GM21515 (cell line): ENCODE results near the gene PPFIA4.

Source experiments
- ATAC-seq: cut with Tn5 transposase; IDR thresholded peaks from one replicate; pipeline ENCODE4 v1.9.1; 2021; ENCODE audit not compliant: unreplicated experiment

Gene PPFIA4

DNA sequence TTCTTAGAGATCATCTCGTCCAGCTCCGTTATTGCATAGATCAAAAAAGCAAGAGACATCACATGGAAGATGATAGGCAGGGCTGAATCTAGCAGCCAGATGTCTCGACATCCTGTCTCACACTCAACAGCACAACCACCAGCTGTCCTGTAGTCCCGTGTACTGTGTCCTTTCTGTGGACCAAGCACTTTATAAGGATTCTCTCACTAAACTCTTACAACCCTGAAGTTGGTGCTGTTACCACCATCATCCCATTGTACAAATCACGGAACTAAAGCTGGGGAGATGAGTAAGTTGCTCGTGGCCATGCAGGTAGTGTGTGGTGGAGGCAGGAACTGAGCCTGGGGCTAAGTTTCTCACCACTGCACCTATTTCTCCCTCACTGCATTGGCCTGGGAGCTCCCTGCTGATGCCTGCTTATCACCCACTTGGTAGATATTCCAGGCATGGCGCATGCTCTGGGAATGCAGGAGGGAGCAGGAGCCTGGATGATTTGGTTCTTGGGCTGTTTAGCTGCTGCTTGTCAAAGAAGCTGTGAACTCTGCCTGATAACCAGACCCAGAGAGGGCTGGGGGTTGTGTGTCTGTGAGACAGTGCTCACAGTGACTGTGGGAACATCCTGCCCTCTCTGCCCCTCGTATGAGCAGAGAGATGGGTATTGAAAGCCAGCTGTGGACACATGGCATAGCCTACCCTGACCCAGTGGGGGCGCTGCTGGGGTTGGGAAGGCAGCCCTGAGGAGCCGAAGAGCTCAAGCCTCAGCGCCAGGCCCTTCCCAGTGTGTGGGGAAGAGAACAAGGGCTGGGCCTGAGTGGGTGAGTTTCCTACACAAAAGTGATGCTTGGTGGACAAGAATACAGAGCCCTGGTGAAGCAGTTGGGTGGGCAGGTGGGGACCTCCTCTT is 13.6 kb downstream of the PPFIA4 start:
- no peak for ATAC-seq

DNA sequence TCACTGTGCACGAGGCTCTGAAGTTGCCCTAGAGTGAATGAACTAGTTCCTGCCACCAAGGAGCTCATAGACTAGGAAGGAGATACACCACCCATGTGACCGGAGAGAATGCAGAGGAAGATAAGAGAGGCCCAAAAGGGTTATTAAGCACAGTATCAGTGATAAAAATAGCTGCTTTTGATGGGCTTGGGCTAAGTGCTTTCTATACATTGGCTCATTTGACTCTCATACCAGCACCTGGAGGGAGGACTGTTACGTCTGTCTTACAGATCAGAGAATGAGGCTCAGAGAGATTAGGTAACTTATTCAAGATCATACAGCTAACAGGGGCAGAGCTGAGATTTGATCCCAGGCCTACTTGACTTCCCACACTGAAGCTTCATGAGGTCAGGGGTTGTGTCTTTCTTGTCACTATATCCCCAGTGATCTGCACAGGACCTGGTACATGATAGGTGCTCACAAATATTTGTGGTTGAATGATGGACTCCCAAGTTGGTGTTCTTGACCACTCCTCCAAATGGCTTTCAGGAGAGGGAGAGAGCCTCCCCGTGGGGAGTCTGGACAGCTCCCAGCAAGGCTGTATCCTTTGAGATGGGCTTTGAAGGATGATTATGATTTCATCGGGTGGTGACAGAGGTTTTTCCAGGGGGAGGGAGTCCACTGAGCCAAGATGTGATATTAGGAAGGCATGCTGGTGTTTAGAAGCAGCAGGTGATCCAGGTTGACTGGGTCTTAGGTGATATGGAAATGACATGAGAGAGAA is 14.4 kb downstream of the PPFIA4 start:
- no peak for ATAC-seq

DNA sequence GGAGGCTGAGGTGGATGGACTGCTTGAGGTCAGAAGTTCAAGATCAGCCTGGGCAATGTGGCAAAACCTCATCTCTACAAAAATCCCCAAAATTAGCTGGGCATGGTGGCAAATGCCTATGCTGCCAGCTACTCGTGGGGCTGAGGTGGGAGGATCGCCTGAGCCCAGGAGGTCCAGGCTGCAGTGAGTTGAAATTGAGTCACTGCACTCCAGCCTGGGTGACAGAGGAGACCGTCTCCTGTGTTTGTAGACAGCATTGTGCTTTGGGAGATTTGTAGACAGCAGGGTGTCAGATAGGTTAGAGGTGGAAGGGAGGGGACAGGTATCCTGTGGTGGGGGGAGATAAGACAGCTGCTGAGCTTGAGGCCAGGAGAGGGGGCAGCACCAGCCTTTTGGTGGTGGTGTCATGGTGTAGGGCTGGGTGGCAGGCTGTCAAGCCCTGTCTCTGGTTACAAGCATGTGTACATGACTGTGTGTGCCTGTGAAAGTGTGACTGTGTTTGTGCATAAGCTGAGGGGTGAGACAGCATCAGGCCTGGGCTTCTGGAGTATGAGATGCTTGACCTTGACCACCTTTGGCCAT is 15.2 kb downstream of the PPFIA4 start:
- ATAC-seq = no peak

DNA sequence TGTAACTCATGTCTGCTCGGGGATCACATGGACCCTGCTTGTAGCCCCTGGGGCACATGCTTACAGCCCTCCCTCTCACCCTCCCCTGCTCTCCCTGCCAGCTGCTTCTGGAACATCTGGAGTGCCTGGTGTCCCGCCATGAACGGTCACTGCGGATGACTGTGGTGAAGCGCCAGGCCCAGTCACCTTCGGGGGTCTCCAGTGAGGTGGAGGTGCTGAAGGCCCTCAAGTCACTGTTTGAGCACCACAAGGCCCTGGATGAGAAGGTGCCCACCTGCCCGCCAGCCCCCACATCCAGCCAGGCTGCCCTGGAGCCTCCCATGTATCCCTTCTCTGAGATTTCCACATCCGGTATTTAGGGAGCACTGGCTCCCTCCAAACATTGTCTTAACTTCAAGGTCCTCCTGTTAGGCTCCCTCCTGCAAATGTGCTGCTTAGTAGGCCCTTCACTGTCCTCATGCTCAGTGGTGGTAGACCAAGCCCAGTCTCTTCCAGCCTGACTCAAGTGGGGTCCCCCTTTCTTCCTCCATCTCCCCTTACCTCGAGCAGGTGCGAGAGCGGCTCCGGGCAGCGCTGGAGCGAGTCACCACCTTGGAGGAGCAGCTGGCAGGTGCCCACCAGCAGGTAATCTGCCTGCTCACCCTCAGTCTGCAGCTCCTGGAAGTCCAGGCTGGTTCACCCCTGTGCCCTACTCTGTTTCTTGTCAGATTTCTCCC is 17.7 kb downstream of the PPFIA4 start:
- no peak for ATAC-seq

DNA sequence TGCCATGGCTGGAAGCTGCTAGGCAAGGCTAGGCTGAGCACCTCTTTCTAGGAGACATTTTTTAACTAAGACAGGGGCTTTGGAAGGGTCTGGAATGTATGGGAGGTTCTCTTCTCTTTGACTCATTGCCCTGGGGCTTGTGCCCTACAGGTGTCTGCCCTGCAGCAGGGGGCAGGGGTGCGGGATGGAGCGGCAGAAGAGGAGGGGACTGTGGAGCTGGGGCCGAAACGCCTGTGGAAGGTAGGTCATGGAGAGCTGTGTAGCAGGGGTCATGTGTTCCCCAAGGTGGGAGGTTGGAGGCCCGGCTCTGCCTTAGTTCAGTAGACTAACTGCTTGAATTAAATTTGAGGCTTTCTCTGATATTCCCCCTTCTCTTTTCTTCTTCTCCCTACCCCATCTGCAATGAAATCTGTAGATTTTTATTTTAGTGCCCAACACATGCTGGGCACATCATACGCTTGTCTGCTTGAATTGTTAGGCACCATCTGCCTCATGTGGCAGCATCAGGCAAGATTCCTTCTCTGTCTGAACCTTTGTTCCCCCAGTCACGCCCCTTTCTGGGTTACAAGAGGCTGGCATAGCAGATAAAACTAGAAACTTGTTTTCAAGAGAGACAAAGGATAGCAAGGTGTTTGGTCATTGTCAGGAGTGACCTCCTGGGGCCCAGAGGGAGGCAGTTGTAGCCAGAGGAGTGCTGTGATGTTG is 18.4 kb downstream of the PPFIA4 start:
- ATAC-seq = no peak

DNA sequence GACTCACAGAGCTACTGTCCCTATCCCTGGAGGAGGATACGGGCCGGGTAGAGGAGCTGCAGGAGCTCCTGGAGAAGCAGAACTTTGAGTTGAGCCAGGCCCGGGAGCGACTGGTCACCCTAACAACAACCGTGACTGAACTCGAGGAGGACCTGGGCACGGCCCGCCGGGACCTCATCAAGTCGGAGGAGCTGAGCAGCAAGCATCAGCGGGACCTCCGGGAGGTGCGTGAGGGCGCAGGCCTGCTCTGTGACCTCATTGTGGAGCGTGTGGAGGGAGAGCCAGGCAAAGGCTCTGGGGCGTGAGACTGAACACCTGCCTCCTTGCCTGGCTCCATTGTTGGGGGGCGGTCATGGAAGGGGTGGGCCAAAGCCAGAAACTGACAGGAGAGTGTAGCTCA is 19.0 kb downstream of the PPFIA4 start:
- no peak for ATAC-seq

DNA sequence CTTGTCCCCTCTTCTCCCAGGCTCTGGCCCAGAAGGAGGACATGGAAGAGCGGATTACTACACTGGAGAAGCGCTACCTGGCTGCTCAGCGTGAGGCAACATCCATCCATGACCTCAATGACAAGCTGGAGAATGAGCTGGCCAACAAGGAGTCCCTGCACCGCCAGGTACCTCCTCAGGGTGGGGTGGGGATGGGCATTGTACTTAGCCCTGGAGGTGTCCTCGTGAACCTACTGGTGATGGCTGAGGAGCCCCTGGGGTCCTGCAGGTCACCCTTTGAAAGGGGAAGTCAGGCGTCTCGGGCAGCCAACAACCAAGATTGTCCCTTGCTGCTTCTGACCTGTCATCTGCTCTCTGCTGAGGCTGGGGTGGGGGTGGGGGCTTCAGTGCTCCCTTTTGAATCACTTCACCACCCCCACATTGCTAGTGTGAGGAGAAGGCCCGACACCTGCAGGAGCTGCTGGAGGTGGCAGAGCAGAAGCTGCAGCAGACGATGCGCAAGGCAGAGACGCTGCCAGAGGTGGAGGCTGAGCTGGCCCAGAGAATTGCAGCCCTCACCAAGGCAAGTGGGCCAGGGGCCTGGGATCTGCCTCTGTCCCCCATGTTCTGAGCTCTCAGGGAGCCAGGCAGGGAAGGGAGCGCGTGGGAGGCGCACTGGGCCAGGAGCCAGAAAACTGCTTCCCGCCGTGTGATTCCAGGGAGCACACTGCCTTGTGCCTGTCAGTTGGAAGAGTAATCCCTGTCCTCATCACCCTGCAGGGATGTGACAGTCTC is 19.7 kb downstream of the PPFIA4 start:
- ATAC-seq = no peak

DNA sequence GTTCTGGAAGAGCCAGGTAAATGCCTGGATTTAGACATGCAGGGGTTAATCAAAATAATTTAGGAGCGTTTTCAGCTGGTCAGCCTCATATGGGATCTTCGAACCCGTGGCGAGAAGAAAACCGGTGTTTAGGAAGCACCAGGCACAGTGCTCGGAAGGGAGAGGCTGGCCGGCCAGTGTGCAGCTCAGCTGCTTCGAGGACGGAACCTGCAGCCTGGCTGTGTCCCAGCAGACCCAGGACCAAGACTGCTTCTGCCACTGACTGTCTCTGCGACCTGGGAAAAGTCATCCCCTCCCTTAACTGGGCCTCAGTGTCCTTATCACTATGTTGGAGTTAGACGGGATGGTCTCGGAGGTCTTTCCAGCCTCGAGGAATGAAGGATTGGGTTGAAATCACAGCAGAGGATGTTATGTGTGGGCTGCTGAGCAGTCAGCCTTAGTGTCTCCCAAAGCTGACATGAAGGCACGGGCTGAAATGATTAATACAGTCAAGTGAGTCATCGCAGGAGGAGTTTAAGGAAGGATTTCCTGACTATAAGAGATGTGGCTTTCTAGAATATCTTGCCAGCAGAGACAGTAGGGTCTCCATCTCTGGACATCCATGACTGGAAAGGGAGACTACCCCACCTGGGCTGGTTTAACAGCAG is 20.8 kb downstream of the PPFIA4 start:
- ATAC-seq = no peak

DNA sequence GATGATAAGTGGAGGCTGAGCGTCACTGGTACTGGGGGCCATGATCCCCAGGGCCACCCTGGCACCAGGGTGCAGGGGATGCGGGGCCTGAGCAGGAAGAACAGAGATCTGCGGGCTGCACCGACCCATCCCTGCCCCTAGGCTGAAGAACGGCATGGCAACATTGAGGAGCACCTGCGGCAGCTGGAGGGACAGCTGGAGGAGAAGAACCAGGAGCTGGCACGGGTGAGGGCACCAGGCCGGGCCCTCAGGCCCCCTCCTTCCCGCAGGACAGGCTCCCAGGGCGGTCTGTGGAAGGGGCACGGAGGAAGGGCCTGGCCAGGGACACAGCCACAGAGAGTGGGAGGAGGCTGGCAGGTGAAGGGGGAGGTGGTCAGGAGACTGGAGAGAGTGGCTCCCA is 21.8 kb downstream of the PPFIA4 start:
- ATAC-seq = no peak

DNA sequence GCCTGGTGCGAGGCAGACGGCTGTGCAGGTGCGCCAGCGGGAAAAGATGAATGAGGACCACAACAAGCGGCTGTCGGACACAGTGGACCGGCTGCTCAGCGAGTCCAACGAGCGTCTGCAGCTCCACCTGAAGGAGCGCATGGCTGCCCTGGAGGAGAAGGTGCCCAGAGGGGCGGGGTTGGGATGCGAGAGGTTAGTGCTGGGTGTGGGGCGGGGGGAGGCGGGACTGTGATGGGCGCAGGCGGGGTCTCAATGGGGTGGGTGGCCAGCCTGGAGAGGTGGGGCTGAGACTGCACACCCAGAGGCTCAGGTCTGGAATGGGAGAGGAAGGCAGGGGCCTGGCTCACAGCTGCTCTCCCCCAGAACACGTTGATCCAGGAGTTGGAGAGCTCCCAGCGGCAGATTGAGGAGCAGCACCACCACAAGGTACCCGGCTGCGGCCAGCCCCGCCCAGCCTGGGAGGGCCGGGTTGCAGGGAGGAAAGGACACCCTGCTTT is 22.3 kb downstream of the PPFIA4 start:
- no peak for ATAC-seq

DNA sequence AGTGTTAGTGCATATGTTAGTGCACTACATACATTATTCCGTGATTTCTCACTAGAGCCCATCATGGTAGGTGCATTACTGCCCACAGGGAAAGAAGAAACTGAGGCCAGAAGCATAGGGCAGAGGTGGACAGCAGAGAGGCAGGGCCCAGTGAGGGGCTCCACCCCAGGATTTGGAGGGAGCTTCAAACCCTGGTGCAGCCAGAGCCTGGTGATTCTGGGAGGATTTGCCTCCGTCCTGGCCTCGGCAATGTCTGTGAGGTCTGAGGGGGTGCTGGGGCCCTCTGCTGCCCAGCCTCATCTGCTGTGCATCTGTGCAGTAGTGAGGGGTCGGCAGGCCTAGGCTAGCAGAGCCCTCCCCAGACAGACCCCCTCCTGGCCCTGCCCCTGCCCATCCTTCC is 22.8 kb downstream of the PPFIA4 start:
- ATAC-seq = no peak

DNA sequence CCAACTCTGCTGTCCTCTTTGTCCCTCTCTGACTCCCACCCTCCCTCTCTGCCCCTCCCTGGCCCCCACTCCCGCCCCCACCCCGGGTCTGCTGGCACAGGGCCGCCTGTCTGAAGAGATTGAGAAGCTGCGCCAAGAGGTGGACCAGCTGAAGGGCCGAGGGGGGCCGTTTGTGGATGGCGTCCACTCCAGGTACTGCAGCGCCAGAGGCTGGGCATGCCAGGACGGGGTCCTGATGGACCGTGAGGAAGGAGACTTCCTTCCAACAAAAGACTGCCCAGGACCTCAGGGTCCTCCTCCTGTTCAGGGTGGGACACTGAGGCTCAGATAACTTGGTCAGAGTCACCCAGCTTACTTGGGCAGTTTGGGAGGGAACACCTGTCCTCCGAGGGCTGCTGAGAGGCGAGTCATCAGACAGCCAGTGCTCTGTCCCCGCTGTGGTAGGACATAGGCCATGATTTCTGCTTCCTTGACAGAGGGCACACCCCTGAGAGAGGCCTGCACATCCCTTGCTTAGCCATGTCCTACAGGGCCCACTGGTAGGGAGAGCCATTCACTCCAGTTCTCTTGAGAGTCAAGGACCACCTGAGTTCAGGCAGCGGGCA is 23.4 kb downstream of the PPFIA4 start:
- no peak for ATAC-seq

DNA sequence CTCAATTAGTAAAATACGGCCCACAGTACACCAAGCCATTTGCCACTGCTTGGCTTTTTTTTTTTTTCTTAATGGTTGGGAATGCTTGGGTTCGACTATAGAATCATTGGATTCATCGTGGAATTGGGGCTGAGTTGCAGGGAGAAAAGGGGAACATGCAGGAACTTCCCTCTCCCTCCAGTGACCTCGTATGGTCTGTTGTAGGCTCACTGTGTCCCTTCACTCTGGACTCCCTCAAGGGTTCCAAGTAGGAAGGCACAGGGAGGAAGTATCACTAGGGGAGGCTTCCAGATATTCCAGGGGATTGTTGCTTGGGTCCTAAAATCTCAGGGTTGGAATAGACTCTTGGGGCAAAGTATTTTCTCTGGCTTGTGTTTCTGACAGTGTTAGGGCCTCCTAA is 24.5 kb downstream of the PPFIA4 start:
- no peak for ATAC-seq

DNA sequence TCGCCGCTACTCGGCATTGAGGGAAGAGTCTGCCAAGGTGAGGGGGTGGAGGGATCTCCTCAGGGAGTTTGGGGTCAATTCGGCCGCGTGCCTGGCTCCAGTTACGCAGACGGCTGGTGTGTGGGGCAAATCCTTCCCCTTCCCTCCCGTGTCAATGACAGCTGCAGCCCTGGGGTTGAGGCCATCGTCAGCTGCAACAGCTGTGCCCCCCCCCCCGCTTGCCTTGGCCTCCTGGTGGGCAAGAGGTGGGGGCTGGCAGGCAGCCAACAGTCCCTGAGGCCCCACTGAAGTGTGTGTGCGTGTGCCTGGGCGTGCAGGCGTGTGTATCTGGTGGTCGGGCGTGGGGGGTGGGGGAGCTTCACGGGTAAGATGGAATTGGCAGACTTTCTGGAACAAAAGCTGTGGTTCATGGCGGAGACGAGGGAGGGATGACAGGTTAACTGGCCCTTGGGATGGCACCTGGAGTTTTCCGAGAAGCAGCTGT is 25.6 kb downstream of the PPFIA4 start:
- no peak for ATAC-seq

DNA sequence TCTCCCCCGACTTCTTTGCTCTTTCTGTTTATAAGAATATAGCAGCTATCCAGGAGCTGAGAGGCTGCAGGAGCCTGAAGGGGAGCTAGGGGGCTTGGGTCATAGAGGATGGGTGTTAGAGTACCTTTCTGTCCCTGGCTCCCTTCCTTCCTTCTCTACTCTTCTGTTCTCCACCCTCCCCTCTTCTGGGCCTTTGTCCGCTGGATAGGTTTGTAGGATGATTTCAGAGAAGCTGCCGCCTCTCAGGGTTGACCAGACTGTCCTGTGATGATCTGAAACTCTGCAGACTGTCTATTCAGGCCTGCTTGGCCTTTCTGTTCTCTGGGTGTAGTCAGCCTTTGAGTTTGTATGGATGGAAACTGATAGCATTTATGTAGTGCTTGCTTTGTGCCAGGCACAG is 26.3 kb downstream of the PPFIA4 start:
- ATAC-seq = no peak

DNA sequence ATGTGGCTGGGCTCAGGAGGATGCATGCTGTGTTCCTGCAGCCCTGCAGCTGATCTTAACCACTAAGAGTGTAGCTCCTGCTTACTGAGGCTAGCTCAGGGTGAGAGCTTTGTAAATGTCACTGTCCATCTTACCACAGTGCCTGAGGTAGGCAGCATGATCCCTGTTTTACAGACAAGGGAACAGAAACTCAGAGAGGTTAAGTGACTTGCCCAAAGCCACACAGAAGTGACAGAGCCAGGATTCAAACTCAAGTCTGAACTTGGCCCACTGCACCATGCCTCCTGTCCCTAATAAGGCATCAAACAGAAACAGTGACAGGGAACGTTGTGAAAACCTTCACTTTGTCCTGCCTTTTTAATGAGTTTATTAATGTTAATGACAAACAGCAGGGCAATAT is 27.9 kb downstream of the PPFIA4 start:
- no peak for ATAC-seq

DNA sequence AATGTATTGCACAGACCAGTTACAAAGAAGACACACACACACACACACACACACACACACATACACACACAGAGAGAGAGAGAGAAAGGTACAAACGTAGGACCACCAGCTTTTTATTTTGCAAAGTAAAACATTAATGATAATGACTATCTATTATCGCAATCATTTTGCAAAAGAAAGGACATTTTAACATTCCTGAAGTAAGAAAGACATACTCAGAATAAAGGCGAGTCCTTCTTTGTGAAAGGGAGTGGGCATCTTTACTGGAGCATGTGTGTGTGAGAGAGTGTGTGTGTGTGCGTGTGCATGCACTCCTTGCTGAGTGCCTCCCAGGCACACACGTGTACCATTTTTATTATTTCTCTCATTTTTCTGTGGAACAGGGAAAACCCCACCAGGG is 28.4 kb downstream of the PPFIA4 start:
- no peak for ATAC-seq

DNA sequence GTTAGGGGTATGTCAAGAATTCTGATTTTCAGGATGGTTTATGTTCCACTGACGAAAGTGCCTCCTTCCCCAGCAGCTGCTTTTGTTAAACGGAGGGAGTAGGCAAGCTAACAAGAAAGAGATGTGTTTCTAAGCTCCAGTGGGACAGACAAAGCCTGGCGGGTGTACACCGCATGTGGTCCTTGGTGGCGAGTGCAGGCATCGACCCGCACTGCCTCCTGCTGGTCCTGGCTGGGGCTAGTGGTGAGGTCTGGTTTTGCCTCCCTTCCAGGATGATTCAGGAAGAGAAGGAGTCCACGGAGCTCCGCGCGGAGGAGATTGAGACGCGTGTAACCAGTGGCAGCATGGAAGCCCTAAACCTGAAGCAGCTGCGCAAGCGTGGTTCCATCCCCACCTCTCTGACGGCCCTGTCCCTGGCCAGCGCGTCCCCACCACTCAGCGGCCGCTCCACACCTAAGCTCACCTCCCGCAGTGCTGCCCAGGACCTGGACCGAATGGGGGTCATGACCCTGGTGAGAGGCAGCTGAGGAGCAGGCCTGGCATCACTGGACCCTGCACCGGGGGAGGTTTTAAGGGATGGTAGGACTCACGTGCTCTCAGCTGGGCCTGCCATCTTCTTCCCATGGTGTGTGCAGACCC is 29.0 kb downstream of the PPFIA4 start:
- no peak for ATAC-seq
